ENCODE data around the gene NPY5R. TPM values are rescaled to one million over a fixed set of nuclear protein-coding genes. Genes with fewer than 3 reads are reported as not detected.

The NPY5R gene
- 1.3 TPM in 1 of 2 replicates, not detected in the other for total RNA-seq

GRCh38 chr4:163343604-163344146 is at the start of gene NPY5R:
Gene NPY5R (plus strand): TSS chr4:163343892. CDS start chr4:163350274, 6,382 bp downstream.
- Histone ChIP-seq H3K36me3 (ENCODE audit: control insufficient read depth, insufficient read depth, low read length) (no peaks in the 10 kb centered on the region), H3K27me3 (ENCODE audit: control insufficient read depth, insufficient read depth, low read length) (no peaks in the 10 kb centered on the region), H3K4me3 (ENCODE audit: low read depth, low read length) (peak within 1 kb of the TSS; percentile 56)
- no peak for DNase-seq (ENCODE audit: low read depth)
- no peak for TF ChIP-seq CTCF (IDR thresholded peaks at IDR 0.05; ENCODE audit: insufficient read depth, low read length, poor library complexity, severe bottlenecking)

GRCh38 chr4:163295138-163295537 is 48.6 kb upstream of the NPY5R start:
- no peaks in the 10 kb centered on the region for H3K27me3 ChIP-seq (ENCODE audit: control insufficient read depth, insufficient read depth, low read length)
- H3K4me3 ChIP-seq (ENCODE audit: low read depth, low read length): no peak overlapping the region
- no peak for DNase-seq (ENCODE audit: low read depth)
- H3K36me3 ChIP-seq (ENCODE audit: control insufficient read depth, insufficient read depth, low read length): no peaks in the 10 kb centered on the region
- TF ChIP-seq CTCF (IDR thresholded peaks at IDR 0.05; ENCODE audit: insufficient read depth, low read length, poor library complexity, severe bottlenecking): no peak

GRCh38 chr4:163300445-163300844 is 43.2 kb upstream of the NPY5R start:
- no peaks in the 10 kb centered on the region for H3K27me3 ChIP-seq (ENCODE audit: control insufficient read depth, insufficient read depth, low read length)
- H3K36me3 ChIP-seq (ENCODE audit: control insufficient read depth, insufficient read depth, low read length): no peaks in the 10 kb centered on the region
- no peak overlapping the region for H3K4me3 ChIP-seq (ENCODE audit: low read depth, low read length)
- no peak for TF ChIP-seq CTCF (IDR thresholded peaks at IDR 0.05; ENCODE audit: insufficient read depth, low read length, poor library complexity, severe bottlenecking)
- no peak for DNase-seq (ENCODE audit: low read depth)

- Histone ChIP-seq H3K4me3 (ENCODE audit: low read depth, low read length) (no peak overlapping the region), H3K27me3 (ENCODE audit: control insufficient read depth, insufficient read depth, low read length) (no peaks in the 10 kb centered on the region), H3K36me3 (ENCODE audit: control insufficient read depth, insufficient read depth, low read length) (no peaks in the 10 kb centered on the region)
- TF ChIP-seq CTCF (IDR thresholded peaks at IDR 0.05; ENCODE audit: insufficient read depth, low read length, poor library complexity, severe bottlenecking): no peak
- no peak for DNase-seq (ENCODE audit: low read depth)
Observed at GRCh38 chr4:163303069-163303468, 40.6 kb upstream of the NPY5R start.

GRCh38 chr4:163309466-163309865 is 34.2 kb upstream of the NPY5R start:
- no peaks in the 10 kb centered on the region for H3K27me3 ChIP-seq (ENCODE audit: control insufficient read depth, insufficient read depth, low read length)
- H3K4me3 ChIP-seq (ENCODE audit: low read depth, low read length): no peak overlapping the region
- no peak for DNase-seq (ENCODE audit: low read depth)
- no peaks in the 10 kb centered on the region for H3K36me3 ChIP-seq (ENCODE audit: control insufficient read depth, insufficient read depth, low read length)
- TF ChIP-seq CTCF (IDR thresholded peaks at IDR 0.05; ENCODE audit: insufficient read depth, low read length, poor library complexity, severe bottlenecking): no peak

- TF ChIP-seq CTCF (IDR thresholded peaks at IDR 0.05; ENCODE audit: insufficient read depth, low read length, poor library complexity, severe bottlenecking): no peak
- DNase-seq (ENCODE audit: low read depth): no peak
- Histone ChIP-seq H3K36me3 (ENCODE audit: control insufficient read depth, insufficient read depth, low read length) (no peaks in the 10 kb centered on the region), H3K27me3 (ENCODE audit: control insufficient read depth, insufficient read depth, low read length) (no peaks in the 10 kb centered on the region), H3K4me3 (ENCODE audit: low read depth, low read length) (no peak overlapping the region)
Observed at GRCh38 chr4:163317110-163317509, 26.6 kb upstream of the NPY5R start.

All from kidney epithelial cell (primary cell).